HG03432 (cell line): ENCODE measurements around the gene VPS37B.
"Not testable (repeated sequence)": the region's sequence is repeated elsewhere in the genome, so short reads cannot be mapped to it uniquely, and the experiment has no call there.

Experiments
- ATAC-seq: cut with Tn5 transposase; IDR thresholded peaks from one replicate; pipeline ENCODE4 v1.9.1; 2021; ENCODE audit warnings: mild to moderate bottlenecking, moderate library complexity; ENCODE audit not compliant: unreplicated experiment

Gene VPS37B

GRCh38 chr12:122884860-122885259, 11.1 kb downstream of the VPS37B start:
- no peak for ATAC-seq

GRCh38 chr12:122884091-122884826, 11.7 kb downstream of the VPS37B start:
- no peak for ATAC-seq

GRCh38 chr12:122882908-122883558, 12.9 kb downstream of the VPS37B start:
- no peak for ATAC-seq

GRCh38 chr12:122880668-122881067, 15.3 kb downstream of the VPS37B start:
- no peak for ATAC-seq

- no peak for ATAC-seq
Measured at GRCh38 chr12:122880155-122880667, 15.7 kb downstream of the VPS37B start.

GRCh38 chr12:122878780-122879612, 16.9 kb downstream of the VPS37B start:
- ATAC-seq, result no peak

- ATAC-seq, result no peak
Measured at GRCh38 chr12:122876731-122877130, 19.2 kb downstream of the VPS37B start.

GRCh38 chr12:122876281-122876680, 19.6 kb downstream of the VPS37B start:
- not testable (repeated sequence) for ATAC-seq

- ATAC-seq, result peak; percentile 70
Measured at GRCh38 chr12:122875590-122876220, 20.2 kb downstream of the VPS37B start.

- ATAC-seq, result no peak
Measured at GRCh38 chr12:122874081-122874480, 21.8 kb downstream of the VPS37B start.

GRCh38 chr12:122873540-122873939, 22.4 kb downstream of the VPS37B start:
- ATAC-seq, result no peak

- no peak for ATAC-seq
Measured at GRCh38 chr12:122872815-122873361, 23.0 kb downstream of the VPS37B start.

- ATAC-seq, result peak; percentile 37
Measured at GRCh38 chr12:122871851-122872780, 23.8 kb downstream of the VPS37B start.

- ATAC-seq, result no peak
Measured at GRCh38 chr12:122870867-122871664, 24.9 kb downstream of the VPS37B start.

GRCh38 chr12:122870163-122870842, 25.6 kb downstream of the VPS37B start:
- no peak for ATAC-seq

- no peak for ATAC-seq
Measured at GRCh38 chr12:122869207-122869973, 26.5 kb downstream of the VPS37B start.

GRCh38 chr12:122868471-122869177, 27.3 kb downstream of the VPS37B start:
- no peak for ATAC-seq
